DMS53 treated with DMSO at 0.1 percent for 48 hours (cell line): ENCODE measurements around the gene SYNC.
"Not testable (repeated sequence)": the region's sequence is repeated elsewhere in the genome, so short reads cannot be mapped to it uniquely, and the experiment has no call there.

Experiments
- DNase-seq: peaks from one replicate; lab custom pipeline; 2025; ENCODE audit not compliant: unreplicated experiment; lab: John Stamatoyannopoulos, UW

Gene SYNC

GRCh38 chr1:32724678-32725614, 22.4 kb upstream of the SYNC start:
- DNase-seq = peak; percentile 85

- no peak for DNase-seq
These were observed 17.2 kb upstream of the SYNC start for GRCh38 chr1:32719681-32720275.

- no peak for DNase-seq
These were observed 16.0 kb upstream of the SYNC start for GRCh38 chr1:32718527-32718926.

DNA sequence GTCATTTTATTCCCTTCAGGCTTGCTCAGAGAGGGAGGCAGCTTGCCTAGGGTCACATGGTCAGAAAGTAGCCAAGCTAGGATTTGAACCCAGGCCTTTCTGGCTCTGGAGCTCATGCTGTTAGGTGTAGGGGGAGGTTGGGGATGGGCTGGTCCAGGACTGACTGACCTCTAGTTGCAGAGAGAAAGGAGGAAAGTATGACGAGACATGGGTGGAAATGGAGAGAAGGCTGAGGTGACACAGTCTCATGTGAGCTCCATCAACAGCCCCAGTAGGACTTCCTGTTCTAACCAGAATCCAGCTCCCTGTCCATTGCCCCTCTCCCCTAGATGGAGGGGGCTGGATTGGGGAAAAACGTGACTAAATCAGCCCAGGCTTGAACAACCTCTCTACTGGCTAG, 15.5 kb upstream of the SYNC start:
- no peak for DNase-seq

- DNase-seq = no peak
These were observed 14.9 kb upstream of the SYNC start for GRCh38 chr1:32717503-32717902.

GRCh38 chr1:32716312-32717148, 14.0 kb upstream of the SYNC start:
- DNase-seq = peak; percentile 93

GRCh38 chr1:32715901-32716311, 13.3 kb upstream of the SYNC start:
- no peak for DNase-seq

DNA sequence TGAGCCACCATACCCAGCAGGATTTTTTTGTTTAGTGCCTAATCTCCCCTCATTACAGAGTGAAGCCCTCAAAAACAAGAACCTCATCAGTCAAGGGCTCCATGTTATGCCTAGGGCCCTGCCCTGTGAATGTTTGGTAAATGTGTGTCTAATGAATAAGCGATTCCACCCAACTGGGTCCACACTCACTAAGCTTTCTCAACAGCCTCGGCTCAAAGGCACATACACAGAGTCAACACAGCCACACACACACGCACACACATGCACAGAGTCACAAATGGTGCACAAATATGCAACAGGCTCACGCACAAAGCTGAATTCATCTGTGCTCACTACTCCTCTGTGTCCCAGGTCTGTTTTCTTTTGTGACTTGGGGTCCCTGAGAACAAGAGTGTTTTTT, 11.7 kb upstream of the SYNC start:
- DNase-seq = no peak

GRCh38 chr1:32713081-32713480, 10.5 kb upstream of the SYNC start:
- DNase-seq = no peak

DNA sequence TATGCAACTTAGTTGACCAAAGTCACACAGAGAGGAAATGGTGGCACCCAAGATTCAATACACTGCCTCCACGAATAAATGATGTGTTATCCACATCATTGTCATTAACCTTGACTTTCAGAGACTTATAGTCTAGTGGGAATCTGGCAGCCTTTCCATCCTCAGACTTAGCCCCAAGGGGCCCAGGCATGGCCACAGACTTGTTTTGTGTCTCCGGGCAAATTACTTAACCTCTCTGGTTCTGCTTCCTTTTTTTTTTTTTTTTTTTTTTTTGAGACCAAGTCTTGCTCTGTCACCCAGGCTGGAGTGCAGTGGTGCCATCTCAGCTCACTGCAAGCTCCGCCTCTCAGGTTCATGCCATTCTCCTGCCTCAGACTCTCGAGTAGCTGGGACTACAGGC, 8.7 kb upstream of the SYNC start:
- DNase-seq = not testable (repeated sequence)

DNA sequence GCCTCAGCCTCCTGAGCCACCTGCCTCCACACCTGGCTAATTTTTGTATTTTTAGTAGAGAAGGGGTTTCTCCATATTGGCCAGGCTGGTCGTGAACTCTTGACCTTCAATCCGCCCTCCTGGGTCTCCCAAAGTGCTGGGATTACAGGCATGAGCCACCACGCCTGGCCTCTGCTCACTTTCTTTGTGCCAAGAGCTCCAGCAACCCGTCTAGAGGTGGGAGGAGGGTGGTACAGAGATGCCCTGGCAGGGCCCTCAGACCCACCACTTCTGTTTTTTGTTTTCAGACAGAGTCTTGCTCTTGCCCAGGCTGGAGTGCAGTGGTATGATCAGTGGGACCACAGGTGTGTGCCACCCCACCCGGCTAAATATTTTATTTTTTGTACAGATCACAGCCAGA, 6.9 kb upstream of the SYNC start:
- DNase-seq = no peak

DNA sequence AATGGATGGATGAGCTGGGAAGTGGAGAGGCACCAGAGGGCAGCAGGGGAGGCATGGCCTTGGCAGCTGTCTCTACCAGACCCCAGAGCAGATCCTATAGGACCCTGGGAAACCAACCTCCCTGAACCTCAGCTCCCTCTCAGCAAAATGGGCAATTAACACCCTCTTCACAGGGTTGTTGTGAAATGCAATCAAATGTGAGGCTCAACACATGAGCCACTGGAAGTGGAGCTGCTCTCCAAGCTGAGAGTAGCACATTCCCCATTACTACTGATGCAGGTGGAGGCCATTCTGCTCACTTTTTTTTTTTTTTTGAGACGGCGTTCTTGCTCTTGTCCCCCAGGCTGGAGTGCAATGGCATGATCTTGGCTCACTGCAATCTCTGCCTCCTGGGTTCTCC, 6.5 kb upstream of the SYNC start:
- no peak for DNase-seq

DNA sequence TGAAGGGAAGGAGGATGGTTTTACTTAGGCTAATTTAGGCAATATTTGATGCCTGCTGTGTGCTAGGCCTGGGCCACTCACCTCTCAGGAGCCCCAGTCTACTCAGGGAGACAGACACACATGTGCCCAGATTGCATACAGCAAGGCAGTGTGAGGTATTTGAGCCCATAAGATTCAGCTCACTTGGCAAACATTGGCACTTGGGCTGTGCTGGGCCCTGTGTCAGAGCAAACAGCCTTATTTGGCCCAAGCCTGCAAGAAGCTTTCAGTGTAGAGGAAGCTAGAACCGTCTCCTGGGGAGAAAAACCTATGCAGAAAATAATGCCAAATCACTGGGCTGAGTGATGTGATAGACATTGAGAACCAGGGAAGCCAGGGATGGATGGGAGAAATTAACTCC, 3.9 kb upstream of the SYNC start:
- no peak for DNase-seq

DNA sequence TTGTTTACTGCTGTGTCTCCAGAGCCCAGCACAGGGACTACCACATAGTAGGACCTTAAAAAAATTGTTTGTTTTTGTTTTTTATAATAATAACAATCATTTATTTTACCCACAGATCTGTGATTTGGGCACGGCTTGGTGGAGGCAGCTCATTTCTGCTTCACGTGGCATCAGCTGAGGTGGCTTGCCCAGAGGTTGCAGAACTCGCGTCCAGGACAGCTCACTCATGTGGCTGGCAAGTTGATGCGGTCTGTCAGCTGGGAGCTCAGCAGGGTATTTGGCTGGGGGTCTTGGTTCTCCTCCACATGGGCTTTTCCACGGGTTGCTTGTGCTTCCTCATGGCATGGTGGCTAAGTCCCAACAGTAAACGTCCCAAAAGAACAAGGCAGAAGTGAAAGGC, 2.9 kb upstream of the SYNC start:
- no peak for DNase-seq

DNA sequence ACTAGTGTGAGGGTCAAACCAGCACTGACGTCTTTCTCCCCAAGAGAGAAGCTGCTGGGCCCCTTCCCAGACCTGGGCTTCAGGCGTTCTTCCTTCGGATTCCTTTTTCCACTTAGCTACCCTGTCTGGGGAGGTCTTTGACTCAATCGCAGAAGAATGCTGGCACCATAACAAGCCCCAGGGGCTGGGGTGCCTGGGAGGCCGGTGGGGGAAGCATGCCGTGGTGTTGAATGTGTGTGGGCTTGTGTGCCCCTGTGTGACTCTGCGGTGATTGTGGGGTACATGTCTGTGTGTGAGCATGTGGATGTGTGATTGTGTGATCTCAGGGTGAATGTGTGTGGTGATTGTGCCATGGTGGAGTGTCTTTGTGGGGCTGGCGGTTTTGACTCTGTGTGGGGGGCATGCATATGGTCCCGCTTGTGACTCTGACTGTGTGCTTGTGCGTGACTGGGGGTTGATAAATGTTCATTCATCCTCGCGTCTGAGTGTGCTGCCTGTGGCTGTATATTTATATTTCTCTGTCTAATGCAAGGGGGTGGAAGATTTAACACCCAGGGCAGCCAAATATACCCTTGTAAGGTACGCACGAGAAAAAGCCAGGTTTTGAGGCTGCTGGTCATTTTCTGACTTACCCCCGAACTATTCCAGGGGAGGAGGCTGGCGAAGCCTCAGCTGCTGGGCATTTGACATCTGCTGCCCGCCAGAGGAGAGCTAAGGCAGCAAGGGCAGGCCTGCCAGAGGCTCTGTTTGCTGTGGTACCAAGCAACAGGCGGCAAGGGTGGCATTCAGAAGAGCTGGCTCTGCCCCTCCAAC, 1.1 kb upstream of the SYNC start:
- DNase-seq = no peak

DNA sequence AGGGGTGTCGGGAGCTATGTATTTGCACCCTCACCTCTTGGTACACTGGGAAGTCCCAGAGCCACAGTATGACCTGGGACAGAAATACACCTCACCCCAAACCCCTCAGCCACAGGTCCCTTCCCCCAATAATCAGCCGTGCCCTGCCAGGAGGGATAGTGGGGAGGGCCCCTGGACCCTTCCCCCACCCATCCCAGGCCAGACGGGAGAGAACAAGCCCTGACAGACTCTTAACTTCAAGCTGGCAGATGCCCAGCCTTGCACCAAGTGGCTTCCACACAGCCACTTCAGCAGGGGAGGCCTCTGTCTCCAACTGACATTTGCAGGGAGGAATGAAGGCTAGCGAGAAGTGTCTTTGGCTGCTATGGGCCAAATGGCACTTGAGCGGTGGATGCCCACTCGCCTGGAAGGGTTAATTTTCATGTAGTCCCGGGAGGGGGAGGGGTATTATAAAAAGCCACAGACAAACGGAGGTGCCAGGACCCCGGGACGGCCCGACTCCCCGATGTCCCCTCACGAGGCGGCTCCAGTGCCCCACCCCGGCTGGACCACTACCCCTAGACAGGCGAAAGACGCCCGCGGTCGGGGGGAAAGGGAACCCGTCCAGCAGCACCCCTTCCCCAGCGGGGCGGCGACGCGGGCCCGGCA, 495 bp downstream of the SYNC start:
- no peak for DNase-seq

- no peak for DNase-seq
These were observed 1.1 kb downstream of the SYNC start for GRCh38 chr1:32701421-32701911.

DNA sequence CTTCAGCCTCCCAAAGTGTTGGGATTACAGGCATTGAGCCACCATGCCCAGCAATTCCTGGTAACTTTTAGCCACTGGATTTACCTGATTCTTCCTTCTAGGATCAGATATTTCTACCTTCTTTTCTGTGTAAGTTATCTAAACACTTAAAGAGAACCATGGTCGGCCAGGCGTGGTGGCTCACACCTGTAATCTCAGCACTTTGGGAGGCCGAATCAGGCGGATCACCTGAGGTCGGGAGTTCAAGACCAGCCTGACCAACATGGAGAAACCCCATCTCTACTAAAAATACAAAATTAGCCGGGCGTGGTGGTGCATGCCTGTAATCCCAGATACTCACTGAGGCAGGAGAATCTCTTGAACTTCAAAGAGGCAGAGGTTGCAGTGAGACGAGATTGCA, 5.6 kb downstream of the SYNC start:
- not testable (repeated sequence) for DNase-seq

GRCh38 chr1:32696041-32696440, 6.5 kb downstream of the SYNC start:
- DNase-seq = no peak
